Measurements from ENCODE around the gene EFNA5. TPM values are rescaled to one million over a fixed set of nuclear protein-coding genes. Genes with fewer than 3 reads are reported as not detected.

The EFNA5 gene
- total and polyA plus RNA-seq, 2 of the 8 experiments (the other 6 are each of a cell fraction or from before 2014, with no cell fraction given), result 9.6 to 21.8 TPM

- Histone ChIP-seq H3K4ac (replicated peaks; ENCODE audit: insufficient read length, low read depth, low read length) (no peak overlapping the region), H2AFZ (ENCODE audit: low read length) (no peak overlapping the region), H2BK120ac (replicated peaks; ENCODE audit: low read depth, low read length) (peak overlapping the region; percentile 67), H3K79me2 (ENCODE audit: control insufficient read depth in 1 of 2, insufficient read depth in 2 of 2, low read length in 2 of 2) (peaks cover 0 to 4% of the 10 kb centered on the region in 2 experiments; a peak in 1 of 4 replicates), H4K8ac (ENCODE audit: extremely low read depth, insufficient read depth, low read length) (no peak overlapping the region), H3K79me1 (ENCODE audit: low read depth, low read length) (no peaks in the 10 kb centered on the region), H3K9me3 (ENCODE audit: insufficient read depth in 2 of 2, low read depth in 1 of 2, low read length in 1 of 2) (no peaks in the 10 kb centered on the region), H3K27ac (ENCODE audit: low read depth, low read length) (no peak overlapping the region), H3K9ac (replicated peaks in 1 of 4; ENCODE audit: extremely low read depth in 1 of 4, low read depth in 3 of 4, low read length in 3 of 4) (no peak overlapping the region), H2BK12ac (ENCODE audit: low read depth, low read length) (no peak overlapping the region), H4K20me1 (replicated peaks in 1 of 2; ENCODE audit: control insufficient read depth in 1 of 2, insufficient read depth in 2 of 2, low read length in 2 of 2) (no peaks in the 10 kb centered on the region), H3K4me2 (ENCODE audit: insufficient read depth in 1 of 2, low read depth in 2 of 2, low read length in 2 of 2) (no peak overlapping the region), H3K23ac (ENCODE audit: insufficient read length) (no peak overlapping the region), H3K4me1 (replicated peaks in 1 of 4; ENCODE audit: control insufficient read depth in 3 of 4, insufficient read depth in 4 of 4, low read length in 3 of 4) (peaks cover 0 to 14% (median 4%) of the 10 kb centered on the region in 4 experiments; a peak in 3 of 7 replicates), H4K5ac (ENCODE audit: insufficient read length, low read depth, low read length) (no peak overlapping the region), H3K27me3 (replicated peaks in 1 of 4; ENCODE audit: control insufficient read depth in 3 of 4, extremely low read depth in 1 of 4, insufficient read depth in 3 of 4, low read length in 3 of 4) (no peaks in the 10 kb centered on the region), H2BK15ac (ENCODE audit: low read length) (no peak overlapping the region), H3K18ac (ENCODE audit: extremely low read depth, low read length) (no peak overlapping the region), H4K91ac (replicated peaks; ENCODE audit: insufficient read length, low read length) (peak overlapping the region; percentile 34), H2BK20ac (ENCODE audit: low read length) (0 out of 2 replicates have a peak overlapping the region, but pooled peaks have one; percentile 8), H3K56ac (replicated peaks; ENCODE audit: insufficient read length, low read depth, low read length) (no peak overlapping the region), H3K23me2 (ENCODE audit: low read depth, low read length) (no peaks in the 10 kb centered on the region), H3K14ac (ENCODE audit: insufficient read length) (no peak overlapping the region), H3K36me3 (ENCODE audit: control insufficient read depth in 2 of 4, insufficient read depth in 4 of 4, low read length in 3 of 4) (no peaks in the 10 kb centered on the region), H2AK5ac (ENCODE audit: low read depth, low read length) (no peak overlapping the region), H2BK5ac (ENCODE audit: low read depth, low read length) (no peak overlapping the region), H3K4me3 (ENCODE audit: extremely low read depth in 1 of 4, insufficient read depth in 2 of 4, low read depth in 3 of 4, low read length in 4 of 4) (no peak overlapping the region)
- DNase-seq (ENCODE audit: low read depth in 1 of 2, low spot score in 2 of 2) (no peak), FAIRE-seq (no peak)
- ChIA-PET CTCF (ENCODE audit: partially characterized antibody) (interaction anchor here (0.5 to 1.1 kb wide), 3 partner anchors 16 to 123 kb away, joined by 3 to 5 read pairs (median 3); no protein-coding TSS in a partner anchor), POLR2A (ENCODE audit: partially characterized antibody) (no interaction called here)
- WGBS, 2 experiments (ENCODE audit: extremely low coverage in 1 of 2, insufficient coverage in 1 of 2, insufficient read length in 1 of 2, insufficient replicate concordance in 2 of 2, low coverage in 1 of 2, low lambda C conversion rate in 2 of 2, missing lambda C conversion rate in 1 of 2), result 86% methylated on average over 4 of the region's 4 CpGs; no CpG with 5 or more reads in 1 of the 2 experiments
- TF ChIP-seq GTF2F1 (IDR thresholded peaks at IDR 0.05; ENCODE audit: borderline replicate concordance, low read depth, low read length) (no peak), ATF2 (IDR thresholded peaks at IDR 0.05; ENCODE audit: low read length) (no peak), HDAC6 (IDR thresholded peaks at IDR 0.05; ENCODE audit: low read depth, low read length) (no peak), ZNF274 (IDR thresholded peaks at IDR 0.05; ENCODE audit: borderline replicate concordance, extremely low read depth, low read length) (no peak), POU5F1 (IDR thresholded peaks at IDR 0.05; ENCODE audit: low read depth, low read length) (no peak), CHD1 (IDR thresholded peaks at IDR 0.05; ENCODE audit: low read depth, low read length) (no peak), ASH2L (IDR thresholded peaks at IDR 0.05; ENCODE audit: low read length) (no peak), CBX5 (IDR thresholded peaks at IDR 0.05; ENCODE audit: low read depth, low read length) (no peak), SRF (IDR thresholded peaks at IDR 0.05; ENCODE audit: low read depth, low read length) (no peak), EGR1 (IDR thresholded peaks at IDR 0.05; ENCODE audit: borderline replicate concordance, low read depth, low read length) (no peak)
These were observed 115.2 kb downstream of the EFNA5 start for GRCh38 chr5:107555425-107556090.

Measured in H1 (cell line).